Activated CD4-positive, alpha-beta memory T cell treated with anti-CD3 and anti-CD28 coated beads for 36 hours (primary cell): ENCODE results near the gene TSPAN17. TPM values are rescaled to one million over a fixed set of nuclear protein-coding genes. Genes with fewer than 3 reads are reported as not detected.

Experiments
- CTCF ChIA-PET: fragments of 350-600 bp; sonication (Branson Sonifier 250); formaldehyde crosslinking; loops from one replicate; lab custom pipeline; 2021; ENCODE audit warnings: antibody characterized with exemption, inconsistent platforms; lab: Charles Lee
- POLR2A ChIA-PET: fragments of 350-600 bp; sonication (Branson Sonifier 250); formaldehyde crosslinking; loops from one replicate; lab custom pipeline; 2021; ENCODE audit warnings: antibody characterized with exemption; lab: Charles Lee
- DNase-seq: peaks from one replicate; pipeline ENCODE4 v3.0.0-alpha.2; 2020
- H3K27ac Mint-ChIP-seq: one replicate; pipeline ENCODE4 v1.8.0; 2021; ENCODE audit warnings: mixed read lengths
- H3K27me3 Mint-ChIP-seq: one replicate; pipeline ENCODE4 v1.8.0; 2021; ENCODE audit warnings: mixed read lengths
- H3K36me3 Mint-ChIP-seq: one replicate; pipeline ENCODE4 v1.8.0; 2021; ENCODE audit warnings: mixed read lengths
- H3K4me1 Mint-ChIP-seq: one replicate; pipeline ENCODE4 v1.8.0; 2021; ENCODE audit warnings: low read depth, mixed read lengths
- H3K4me3 Mint-ChIP-seq: one replicate; pipeline ENCODE4 v1.8.0; 2021; ENCODE audit warnings: mild to moderate bottlenecking, mixed read lengths
- H3K9me3 Mint-ChIP-seq: one replicate; pipeline ENCODE4 v1.8.0; 2021; ENCODE audit warnings: mixed read lengths
- intact Hi-C: fragments of 100-400 bp; cut with micrococcal nuclease; formaldehyde crosslinking; loops from one replicate; pipeline ENCODE4 v1.15.1; 2023
- total RNA-seq, 2 experiments: library from RNA; stranded (reverse); gene quantifications; one replicate each; pipeline ENCODE4 v1.2.3, GENCODE V29; 2021

TSPAN17 gene
- total RNA-seq, 2 experiments from 2014 or later: 25.2 to 25.3 TPM

- Mint-ChIP-seq H3K4me1 (peaks cover 15% of the 10 kb centered on the region), H3K4me3 (peak overlapping the region; percentile 30), H3K36me3 (peaks cover 1% of the 10 kb centered on the region), H3K9me3 (no peaks in the 10 kb centered on the region), H3K27me3 (peaks cover 33% of the 10 kb centered on the region), H3K27ac (no peak overlapping the region)
- intact Hi-C loops: no loop called here
- ChIA-PET CTCF (interaction anchor here (0.7 kb wide), 1 partner anchor 897 kb away, joined by 3 read pairs; no protein-coding TSS in a partner anchor), POLR2A (interaction anchor here (0.6 kb wide), 1 partner anchor 428 kb away, joined by 4 read pairs; no protein-coding TSS in a partner anchor)
- peak; percentile 80 for DNase-seq
Observed at GRCh38 chr5:176611435-176611834, 35.8 kb upstream of the TSPAN17 start.

- no peak for DNase-seq
- peaks cover 15% of the 10 kb centered on the region for H3K4me1 Mint-ChIP-seq
- ChIA-PET POLR2A (no interaction called here), CTCF (no interaction called here)
- peaks cover 1% of the 10 kb centered on the region for H3K36me3 Mint-ChIP-seq
- peaks cover 39% of the 10 kb centered on the region for H3K27me3 Mint-ChIP-seq
- H3K9me3 Mint-ChIP-seq: no peaks in the 10 kb centered on the region
- H3K27ac Mint-ChIP-seq: no peak overlapping the region
- intact Hi-C loops: no loop called here
- H3K4me3 Mint-ChIP-seq: no peak overlapping the region
Observed at GRCh38 chr5:176612008-176612407, 35.3 kb upstream of the TSPAN17 start.

GRCh38 chr5:176612855-176613254 lies 34.4 kb upstream of the TSPAN17 start:
- peaks cover 1% of the 10 kb centered on the region for H3K36me3 Mint-ChIP-seq
- H3K4me3 Mint-ChIP-seq: no peak overlapping the region
- ChIA-PET POLR2A (no interaction called here), CTCF (no interaction called here)
- DNase-seq: no peak
- peaks cover 47% of the 10 kb centered on the region for H3K27me3 Mint-ChIP-seq
- intact Hi-C loops: no loop called here
- H3K9me3 Mint-ChIP-seq: no peaks in the 10 kb centered on the region
- H3K27ac Mint-ChIP-seq: no peak overlapping the region
- H3K4me1 Mint-ChIP-seq: peaks cover 15% of the 10 kb centered on the region

- Mint-ChIP-seq H3K4me3 (no peak overlapping the region), H3K9me3 (no peaks in the 10 kb centered on the region), H3K36me3 (no peaks in the 10 kb centered on the region), H3K27me3 (peaks cover 60% of the 10 kb centered on the region), H3K4me1 (peaks cover 15% of the 10 kb centered on the region), H3K27ac (no peak overlapping the region)
- ChIA-PET POLR2A (no interaction called here), CTCF (no interaction called here)
- DNase-seq: no peak
- intact Hi-C loops: no loop called here
Observed at GRCh38 chr5:176614805-176615478, 32.3 kb upstream of the TSPAN17 start.

DNA sequence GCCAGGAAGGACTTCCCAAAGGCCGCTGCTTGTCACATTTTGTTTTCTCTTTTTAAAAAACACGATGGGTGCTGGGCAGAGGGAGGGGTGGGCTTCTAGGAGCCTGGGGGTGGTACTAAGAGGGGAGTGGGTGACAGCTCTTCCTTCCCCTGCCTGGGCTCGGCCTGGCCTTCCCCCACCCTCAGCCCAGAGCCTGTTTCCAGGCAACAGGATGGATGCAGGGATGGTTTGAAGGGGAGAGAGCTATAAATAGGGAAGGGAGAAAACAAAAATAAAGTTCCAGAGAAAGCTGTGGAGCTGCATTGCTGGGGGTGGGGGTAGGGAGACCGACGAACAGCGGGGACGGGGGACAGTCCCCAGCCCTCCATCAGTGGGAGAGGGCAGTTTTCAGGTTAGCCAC lies 30.8 kb upstream of the TSPAN17 start:
- ChIA-PET CTCF (no interaction called here), POLR2A (no interaction called here)
- no peak for DNase-seq
- intact Hi-C loops: no loop called here
- Mint-ChIP-seq H3K27me3 (peaks cover 65% of the 10 kb centered on the region), H3K4me1 (peaks cover 17% of the 10 kb centered on the region), H3K36me3 (no peaks in the 10 kb centered on the region), H3K27ac (no peak overlapping the region), H3K9me3 (no peaks in the 10 kb centered on the region), H3K4me3 (no peak overlapping the region)

DNA sequence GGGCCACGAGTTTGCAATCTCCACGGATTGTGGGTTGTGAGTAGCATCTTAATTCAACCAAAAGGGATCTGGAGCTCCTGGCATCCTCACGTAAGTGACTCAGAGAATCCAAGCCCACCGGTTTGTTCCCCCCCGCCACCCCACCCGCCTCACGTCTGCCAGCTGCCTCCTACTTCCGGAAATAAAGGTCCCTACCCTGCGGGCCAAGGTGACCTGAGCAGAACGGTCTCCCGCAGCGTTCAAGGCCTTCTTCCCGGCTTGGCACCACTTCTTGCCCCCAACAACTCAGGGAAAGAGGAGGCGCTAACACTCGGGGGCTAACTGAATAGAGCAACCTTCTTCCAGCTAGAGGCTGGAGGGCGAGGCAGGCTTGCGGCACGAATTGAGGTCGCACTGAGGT lies 28.5 kb upstream of the TSPAN17 start:
- POLR2A ChIA-PET: no interaction called here
- no peak overlapping the region for H3K4me3 Mint-ChIP-seq

GRCh38 chr5:176619203-176619568 lies 28.1 kb upstream of the TSPAN17 start:
- intact Hi-C loops: loop anchor here (1.0 kb wide), 2 partner anchors 9 to 45 kb away; no protein-coding TSS in a partner anchor
- Mint-ChIP-seq H3K27me3 (peaks cover 59% of the 10 kb centered on the region), H3K36me3 (no peaks in the 10 kb centered on the region), H3K27ac (no peak overlapping the region), H3K9me3 (no peaks in the 10 kb centered on the region), H3K4me1 (peaks cover 16% of the 10 kb centered on the region), H3K4me3 (no peak overlapping the region)
- peak; percentile 91 for DNase-seq
- POLR2A ChIA-PET: no interaction called here
- CTCF ChIA-PET: interaction anchor here (0.9 kb wide), 1 partner anchor 11 kb away, joined by 5 read pairs; the partner anchor contains the start of genes EIF4E1B and SNCB

More for the DNA sequence above, 28.5 kb upstream of the TSPAN17 start:
- CTCF ChIA-PET: interaction anchor here (0.6 to 0.9 kb wide), 2 partner anchors 12 to 15 kb away, joined by 4 to 5 read pairs; partner anchors contain the start of genes EIF4E1B and SNCB
- peaks cover 57% of the 10 kb centered on the region for H3K27me3 Mint-ChIP-seq
- H3K27ac Mint-ChIP-seq: no peak overlapping the region
- DNase-seq: no peak
- no peaks in the 10 kb centered on the region for H3K36me3 Mint-ChIP-seq
- peaks cover 16% of the 10 kb centered on the region for H3K4me1 Mint-ChIP-seq
- H3K9me3 Mint-ChIP-seq: no peaks in the 10 kb centered on the region
- intact Hi-C loops: loop anchor here (1.0 kb wide), 2 partner anchors 10 to 44 kb away; no protein-coding TSS in a partner anchor

GRCh38 chr5:176619569-176620332 lies 27.5 kb upstream of the TSPAN17 start:
- peaks cover 16% of the 10 kb centered on the region for H3K4me1 Mint-ChIP-seq
- intact Hi-C loops: loop anchor here (1.0 kb wide), 2 partner anchors 9 to 45 kb away; no protein-coding TSS in a partner anchor
- no peak overlapping the region for H3K27ac Mint-ChIP-seq
- no peaks in the 10 kb centered on the region for H3K9me3 Mint-ChIP-seq
- DNase-seq: no peak
- H3K36me3 Mint-ChIP-seq: no peaks in the 10 kb centered on the region
- H3K4me3 Mint-ChIP-seq: peak overlapping the region; percentile 39
- ChIA-PET POLR2A (no interaction called here), CTCF (no interaction called here)
- H3K27me3 Mint-ChIP-seq: peaks cover 60% of the 10 kb centered on the region

GRCh38 chr5:176620333-176620981 lies 26.8 kb upstream of the TSPAN17 start:
- H3K27ac Mint-ChIP-seq: no peak overlapping the region
- intact Hi-C loops: no loop called here
- peaks cover 16% of the 10 kb centered on the region for H3K4me1 Mint-ChIP-seq
- H3K36me3 Mint-ChIP-seq: no peaks in the 10 kb centered on the region
- no peak for DNase-seq
- H3K9me3 Mint-ChIP-seq: no peaks in the 10 kb centered on the region
- ChIA-PET CTCF (interaction anchor here (1.9 kb wide), 1 partner anchor 10 kb away, joined by 5 read pairs; the partner anchor contains the start of genes EIF4E1B and SNCB), POLR2A (no interaction called here)
- H3K4me3 Mint-ChIP-seq: peak overlapping the region; percentile 39
- peaks cover 56% of the 10 kb centered on the region for H3K27me3 Mint-ChIP-seq

- Mint-ChIP-seq H3K4me1 (peaks cover 16% of the 10 kb centered on the region), H3K9me3 (no peaks in the 10 kb centered on the region), H3K4me3 (no peak overlapping the region), H3K27me3 (peaks cover 52% of the 10 kb centered on the region), H3K27ac (no peak overlapping the region), H3K36me3 (no peaks in the 10 kb centered on the region)
- CTCF ChIA-PET: interaction anchor here (1.1 to 1.9 kb wide), 3 partner anchors 8 to 47 kb away, joined by 4 to 5 read pairs (median 4); partner anchors contain the start of genes EIF4E1B, SNCB and TSPAN17
- POLR2A ChIA-PET: interaction anchor here (0.9 kb wide), 1 partner anchor 13 kb away, joined by 3 read pairs; no protein-coding TSS in a partner anchor
- no peak for DNase-seq
- intact Hi-C loops: no loop called here
Observed at GRCh38 chr5:176621661-176622079, 25.6 kb upstream of the TSPAN17 start.

GRCh38 chr5:176624142-176624541 lies 23.1 kb upstream of the TSPAN17 start:
- intact Hi-C loops: no loop called here
- Mint-ChIP-seq H3K36me3 (no peaks in the 10 kb centered on the region), H3K27ac (no peak overlapping the region), H3K27me3 (peaks cover 53% of the 10 kb centered on the region), H3K4me3 (no peak overlapping the region), H3K9me3 (no peaks in the 10 kb centered on the region), H3K4me1 (peaks cover 13% of the 10 kb centered on the region)
- POLR2A ChIA-PET: no interaction called here
- no peak for DNase-seq
- CTCF ChIA-PET: no interaction called here

DNA sequence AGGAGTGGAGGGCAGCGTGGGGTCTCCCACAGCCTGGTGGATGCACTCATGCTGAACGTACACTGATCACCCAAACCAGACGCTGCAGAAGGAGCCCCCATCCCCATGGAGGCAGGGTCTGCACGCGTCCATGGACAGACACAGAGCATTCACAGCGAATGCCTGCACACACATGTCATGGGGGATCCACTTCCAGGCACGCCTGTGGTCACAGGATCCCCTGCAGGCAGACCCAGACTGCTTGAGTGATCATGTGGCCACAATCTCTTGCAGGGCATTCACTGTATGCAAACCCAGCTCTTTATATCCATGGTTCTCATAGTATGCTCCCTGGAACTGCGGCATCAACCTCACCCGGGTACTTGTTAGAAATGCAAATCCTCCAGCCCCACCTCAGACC lies 22.3 kb upstream of the TSPAN17 start:
- POLR2A ChIA-PET: no interaction called here
- intact Hi-C loops: no loop called here
- Mint-ChIP-seq H3K27ac (no peak overlapping the region), H3K9me3 (no peaks in the 10 kb centered on the region), H3K27me3 (peaks cover 53% of the 10 kb centered on the region), H3K4me1 (peaks cover 10% of the 10 kb centered on the region), H3K36me3 (no peaks in the 10 kb centered on the region), H3K4me3 (no peak overlapping the region)
- DNase-seq: no peak
- CTCF ChIA-PET: no interaction called here
